DMS 273 (cell line): ENCODE data around the gene ZGPAT.

Experiments
- DNase-seq: peaks from one replicate; lab custom pipeline; 2025; ENCODE audit not compliant: unreplicated experiment; lab: John Stamatoyannopoulos, UW

The ZGPAT gene

GRCh38 chr20:63692436-63693082, 15.3 kb upstream of the ZGPAT start:
- peak; percentile 53 for DNase-seq

GRCh38 chr20:63693083-63693732, 14.6 kb upstream of the ZGPAT start:
- no peak for DNase-seq

- no peak for DNase-seq
Observed at GRCh38 chr20:63693733-63694583, 13.9 kb upstream of the ZGPAT start.

- DNase-seq: no peak
Observed at GRCh38 chr20:63694584-63695423, 13.0 kb upstream of the ZGPAT start.

GRCh38 chr20:63695424-63696305, 12.2 kb upstream of the ZGPAT start:
- DNase-seq: no peak

GRCh38 chr20:63696306-63696627, 11.6 kb upstream of the ZGPAT start:
- peak; percentile 64 for DNase-seq

GRCh38 chr20:63696628-63697356, 11.0 kb upstream of the ZGPAT start, which contains the start of gene TNFRSF6B:
TNFRSF6B (plus strand) TSS chr20:63696652; CDS start chr20:63696768, 116 bp downstream.
- peak; percentile 64 for DNase-seq

GRCh38 chr20:63697357-63697867, 10.4 kb upstream of the ZGPAT start:
- peak; percentile 55 for DNase-seq

- DNase-seq: no peak
Observed at GRCh38 chr20:63697868-63698545, 9.8 kb upstream of the ZGPAT start.

GRCh38 chr20:63698739-63699465, 8.9 kb upstream of the ZGPAT start:
- peak; percentile 66 for DNase-seq

GRCh38 chr20:63699466-63700198, 8.2 kb upstream of the ZGPAT start:
- DNase-seq: no peak

- DNase-seq: no peak
Observed at GRCh38 chr20:63700199-63701050, 7.4 kb upstream of the ZGPAT start.

- no peak for DNase-seq
Observed at GRCh38 chr20:63701051-63701328, 6.8 kb upstream of the ZGPAT start.

GRCh38 chr20:63701329-63702035, 6.4 kb upstream of the ZGPAT start:
- DNase-seq: no peak

GRCh38 chr20:63702036-63702665, 5.7 kb upstream of the ZGPAT start:
- no peak for DNase-seq
